IPS-18c (cell line): ENCODE results near the gene FMO3.

ENCODE experiments used
- H3K4me3 ChIP-seq: 2 replicates; pipeline ENCODE4 v1.7.0; 2013; ENCODE audit warnings: low read depth, mild to moderate bottlenecking, low read length, moderate library complexity; ENCODE audit not compliant: insufficient read depth
- H3K9me3 ChIP-seq: one replicate; pipeline ENCODE4 v1.6.1; 2013; ENCODE audit warnings: mild to moderate bottlenecking, low read length, moderate library complexity; ENCODE audit not compliant: control insufficient read depth, insufficient read depth

The FMO3 gene

DNA sequence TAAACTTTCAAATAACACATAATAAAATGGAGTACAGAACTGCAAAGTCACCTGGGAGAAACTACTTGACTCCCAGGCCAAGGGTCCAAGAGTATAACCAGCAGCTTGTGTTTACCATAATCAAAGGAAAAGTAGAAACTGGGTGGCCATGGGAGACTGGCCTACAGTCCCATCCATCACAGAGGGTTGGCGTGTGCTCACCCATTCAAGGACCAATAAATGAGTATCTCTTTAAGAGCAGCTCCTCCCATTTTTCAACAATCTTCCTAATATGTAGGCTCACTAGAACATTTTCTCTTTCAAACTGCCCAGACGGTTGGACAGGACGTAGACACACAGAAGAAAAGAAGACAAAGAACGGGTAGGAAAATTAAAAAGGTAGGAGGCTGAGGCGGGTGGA lies at the start of gene FMO3:
FMO3 (plus strand) TSS at position 302 of the 400 bp plus-strand sequence. CDS start 1,754 bp downstream, outside the sequence.
- Histone ChIP-seq H3K9me3 (no peaks in the 10 kb centered on the region), H3K4me3 (no peak within 1 kb of the TSS)

DNA sequence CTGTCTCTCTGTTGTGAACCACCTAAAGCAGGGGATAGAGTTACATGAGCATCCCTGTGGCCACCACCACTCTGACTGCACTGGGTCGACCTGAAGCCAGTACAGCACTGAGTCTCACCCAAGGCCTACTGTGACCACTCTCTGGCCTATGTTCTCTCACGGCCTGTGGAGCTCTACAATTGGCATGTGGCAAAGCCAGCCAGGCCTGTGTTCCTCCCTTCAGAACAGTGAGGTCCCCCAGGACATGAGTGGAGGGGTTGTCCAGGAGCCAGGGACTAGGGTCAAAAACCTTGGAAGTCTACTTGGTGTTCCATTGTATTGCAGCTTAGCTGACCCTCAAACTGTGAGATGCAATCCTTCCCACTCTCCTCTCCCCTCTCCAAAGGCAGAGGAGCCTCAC lies 42.7 kb upstream of the FMO3 start:
- H3K4me3 ChIP-seq: no peak overlapping the region
- no peaks in the 10 kb centered on the region for H3K9me3 ChIP-seq

DNA sequence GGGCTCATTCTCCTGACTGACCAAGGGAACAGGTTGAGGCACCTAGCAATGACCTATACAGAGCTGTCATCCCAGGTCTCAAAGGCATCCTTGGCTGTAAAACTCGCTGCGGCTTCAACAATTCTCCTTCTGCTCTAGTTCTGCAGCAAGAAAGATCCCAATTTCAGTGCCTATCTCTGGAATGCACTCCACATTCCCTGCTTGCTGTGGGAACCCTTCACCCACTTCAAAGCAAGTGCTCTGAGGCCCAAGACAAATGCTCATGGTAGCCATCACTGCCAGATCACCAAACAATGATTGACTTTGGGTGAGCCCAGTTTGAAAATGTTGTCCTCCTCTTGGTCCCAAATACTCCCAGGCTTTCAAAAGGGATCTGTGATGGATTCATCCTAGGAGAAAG lies 37.7 kb upstream of the FMO3 start:
- H3K4me3 ChIP-seq: no peak overlapping the region
- H3K9me3 ChIP-seq: no peaks in the 10 kb centered on the region

DNA sequence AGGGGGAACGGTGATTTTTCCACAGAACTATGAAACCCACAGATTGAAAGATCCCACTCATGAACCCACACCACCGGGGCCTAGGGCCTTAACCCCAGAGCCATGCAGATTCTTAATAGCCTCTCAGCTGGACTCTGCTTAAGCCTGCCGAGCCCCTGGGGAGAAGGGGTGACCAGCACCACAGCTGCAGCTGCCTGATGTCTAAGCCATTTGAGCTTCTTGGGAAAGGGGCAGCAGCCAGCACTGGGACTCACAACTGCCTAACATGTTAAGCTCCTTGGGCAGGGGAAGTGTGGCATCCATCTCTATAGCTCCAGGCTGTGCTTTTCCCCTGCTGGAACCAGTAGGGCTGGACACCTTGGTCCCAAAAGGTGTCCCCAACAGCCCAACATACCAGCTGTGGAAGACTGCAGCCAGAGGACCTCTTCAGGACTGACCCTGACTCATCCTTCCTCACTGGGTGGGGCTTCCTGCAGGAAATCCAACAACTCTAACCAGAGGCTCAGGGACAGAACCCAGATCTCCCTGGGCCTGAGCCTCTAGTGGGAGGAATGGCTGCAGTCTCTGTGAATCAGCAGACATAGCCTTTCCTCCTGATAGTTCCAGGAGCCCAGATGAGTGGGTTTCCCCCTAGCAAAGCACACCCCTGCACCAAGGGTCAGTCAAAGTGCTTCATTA lies 34.6 kb upstream of the FMO3 start:
- Histone ChIP-seq H3K4me3 (no peak overlapping the region), H3K9me3 (no peaks in the 10 kb centered on the region)

DNA sequence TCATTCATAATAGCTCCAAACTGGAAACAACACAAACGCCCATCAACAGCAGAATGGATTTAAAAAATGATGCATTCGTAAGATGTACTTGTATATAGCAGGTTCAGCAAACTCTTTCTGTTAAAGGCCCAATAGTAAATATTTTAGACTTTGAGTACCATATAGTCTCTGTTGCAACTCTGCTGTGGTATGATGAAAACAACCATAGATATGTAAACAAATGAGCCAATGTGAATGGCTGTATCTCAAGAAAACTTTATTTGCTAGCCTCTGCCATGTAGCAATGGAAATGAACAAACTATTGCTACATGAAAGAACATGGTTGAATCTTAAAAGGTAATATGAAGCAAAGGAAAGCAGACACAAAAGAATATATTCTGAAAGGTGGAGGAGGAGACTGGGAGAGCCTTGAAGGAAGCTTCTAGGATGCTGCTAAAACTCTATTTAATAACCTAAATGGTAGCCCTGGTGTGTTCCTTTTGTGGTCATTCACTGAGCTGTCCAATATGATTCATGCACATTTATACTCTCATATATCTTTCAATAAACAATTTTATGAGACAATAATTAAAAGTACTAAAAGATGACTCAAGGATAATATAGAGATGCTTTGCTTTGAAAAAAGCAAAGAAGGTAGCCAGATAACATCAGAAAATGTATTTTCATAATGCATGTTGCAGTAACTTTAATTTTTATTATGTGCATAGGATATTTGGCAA lies 29.1 kb upstream of the FMO3 start:
- Histone ChIP-seq H3K4me3 (no peak overlapping the region), H3K9me3 (no peaks in the 10 kb centered on the region)

DNA sequence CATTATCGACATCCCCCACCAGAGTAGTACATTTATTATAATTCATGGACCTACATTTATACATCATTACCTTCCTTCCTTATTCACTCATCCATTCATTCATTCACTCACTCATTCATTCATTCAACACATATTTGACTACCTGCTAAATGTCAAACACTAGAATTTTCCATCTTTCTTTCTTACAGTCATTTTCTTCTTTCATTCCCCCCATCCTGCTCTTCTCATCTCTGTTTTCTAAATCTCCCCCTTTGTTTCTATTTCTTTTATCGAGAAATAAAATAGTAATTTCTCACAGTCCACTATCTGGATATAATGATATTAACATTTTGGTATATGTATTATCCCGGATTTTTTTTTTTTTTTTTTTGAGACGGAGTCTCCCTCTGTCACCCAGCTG lies 27.8 kb upstream of the FMO3 start:
- H3K4me3 ChIP-seq: no peak overlapping the region
- H3K9me3 ChIP-seq: no peaks in the 10 kb centered on the region

DNA sequence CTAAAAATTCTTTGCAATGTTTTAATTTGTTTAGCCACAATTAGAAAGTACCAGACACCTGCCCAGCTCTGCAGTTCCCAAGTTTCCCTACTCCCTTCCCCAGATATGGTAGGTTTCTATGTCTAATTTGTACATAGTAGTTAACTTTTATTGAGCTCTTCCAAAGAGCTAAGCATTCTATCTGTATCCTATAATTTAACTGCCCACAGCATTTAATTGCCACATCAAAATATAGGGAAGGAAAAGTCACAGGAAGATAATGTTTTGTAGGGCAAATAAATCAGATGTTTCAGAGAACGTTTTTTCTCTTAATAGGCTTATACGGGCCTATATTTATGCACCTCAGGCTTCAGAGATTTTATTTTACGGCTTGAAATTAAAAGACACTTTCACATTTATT lies 15.7 kb upstream of the FMO3 start:
- no peak overlapping the region for H3K4me3 ChIP-seq
- H3K9me3 ChIP-seq: no peaks in the 10 kb centered on the region

DNA sequence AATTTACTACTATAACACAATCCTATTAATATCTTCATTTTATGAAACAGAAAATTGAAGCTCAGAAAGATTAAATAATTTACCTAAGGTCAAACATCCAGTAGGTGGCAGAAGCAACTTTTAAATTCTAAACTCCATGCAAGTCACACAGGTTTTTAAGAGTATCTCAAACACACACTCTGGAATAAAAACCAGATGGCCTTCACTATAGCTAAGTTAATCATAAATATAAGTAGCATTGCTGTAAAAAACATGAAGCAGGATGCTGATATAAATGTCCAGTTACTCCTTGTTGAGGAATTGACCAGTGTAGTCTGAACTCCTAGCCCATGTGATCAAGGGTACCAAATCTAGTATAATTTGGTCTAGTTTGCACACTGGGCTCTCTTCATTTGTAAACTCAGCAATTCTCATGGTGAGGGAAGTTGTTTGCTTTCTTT lies 9.4 kb upstream of the FMO3 start:
- no peaks in the 10 kb centered on the region for H3K9me3 ChIP-seq
- H3K4me3 ChIP-seq: no peak overlapping the region

DNA sequence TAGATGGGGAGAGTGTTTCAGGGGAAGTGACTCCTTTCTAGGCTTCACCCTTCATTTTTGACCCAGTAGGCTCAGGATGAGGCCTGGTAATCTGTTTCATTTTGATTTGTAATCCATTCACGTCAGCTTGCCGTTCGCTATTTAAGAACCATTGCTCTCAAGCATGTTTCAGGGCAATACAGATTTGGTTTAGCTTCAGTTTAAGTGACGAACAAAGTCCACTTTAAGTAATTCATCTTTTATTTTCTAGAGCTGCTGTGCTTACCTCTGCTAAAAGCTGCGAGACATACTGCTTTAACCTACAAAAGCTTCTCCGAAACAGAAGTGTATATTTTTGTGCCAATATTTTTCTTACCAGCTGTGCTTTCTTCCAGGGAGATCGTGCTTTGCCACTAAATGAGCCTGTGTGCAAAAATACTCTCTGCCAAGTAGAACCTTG lies 8.9 kb upstream of the FMO3 start:
- no peak overlapping the region for H3K4me3 ChIP-seq
- no peaks in the 10 kb centered on the region for H3K9me3 ChIP-seq

DNA sequence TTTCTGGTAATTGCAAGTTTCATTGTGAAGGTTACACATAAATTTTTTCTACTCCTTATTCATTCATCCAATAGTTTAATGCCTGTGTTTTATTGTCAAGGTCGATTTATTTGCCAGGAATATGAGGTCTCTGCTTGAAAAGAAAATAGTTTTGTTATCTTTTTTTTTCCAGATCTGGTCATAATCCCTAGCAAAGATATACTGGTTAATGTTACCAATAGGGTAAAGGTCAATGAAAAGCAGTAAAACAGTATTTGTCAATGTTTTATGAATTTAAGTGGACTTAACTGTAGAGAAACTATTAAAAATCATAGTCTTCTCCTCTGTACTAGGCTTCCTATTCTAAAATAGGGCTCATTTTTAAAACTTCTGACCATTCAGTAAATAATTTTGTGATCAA lies 8.1 kb upstream of the FMO3 start:
- no peaks in the 10 kb centered on the region for H3K9me3 ChIP-seq
- H3K4me3 ChIP-seq: no peak overlapping the region

DNA sequence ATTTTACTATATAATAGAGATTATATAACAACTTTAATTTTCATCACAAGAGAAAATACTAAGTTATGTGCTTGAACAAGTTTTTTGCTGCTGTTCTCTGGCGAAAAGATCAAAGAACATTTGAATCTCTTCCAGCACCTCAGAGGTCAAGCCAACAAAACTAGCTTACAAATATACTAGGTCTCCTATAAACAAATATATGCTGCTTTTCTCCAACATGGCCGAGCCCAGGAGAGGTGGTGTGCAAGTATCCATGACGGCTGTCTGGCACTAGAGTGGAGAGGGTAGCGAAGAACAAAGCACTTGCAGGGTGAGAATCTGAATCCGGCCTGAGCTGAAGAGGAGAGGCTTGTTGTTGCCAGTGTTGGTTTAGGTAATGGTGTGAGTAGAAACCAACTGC lies 7.5 kb upstream of the FMO3 start:
- H3K9me3 ChIP-seq: no peaks in the 10 kb centered on the region
- H3K4me3 ChIP-seq: no peak overlapping the region

DNA sequence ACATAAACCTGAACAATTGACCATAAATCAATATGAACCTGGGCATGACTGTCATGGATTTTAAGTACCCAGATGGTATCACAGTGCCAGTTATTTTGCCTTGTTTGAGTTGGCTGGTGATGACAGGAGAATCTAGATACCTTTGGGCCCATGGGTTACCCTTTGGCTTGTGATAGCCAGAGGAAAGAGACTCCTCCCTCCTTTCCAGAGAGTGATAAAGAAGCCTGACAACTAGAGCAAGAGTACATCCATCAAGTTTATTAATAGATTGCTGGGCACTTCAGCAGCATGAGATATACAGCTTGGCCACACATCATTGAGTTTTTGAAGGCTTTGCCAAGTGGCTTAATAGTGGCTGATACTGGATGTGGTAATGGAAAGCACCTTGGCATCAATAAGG lies 6.6 kb upstream of the FMO3 start:
- H3K9me3 ChIP-seq: no peaks in the 10 kb centered on the region
- no peak overlapping the region for H3K4me3 ChIP-seq

DNA sequence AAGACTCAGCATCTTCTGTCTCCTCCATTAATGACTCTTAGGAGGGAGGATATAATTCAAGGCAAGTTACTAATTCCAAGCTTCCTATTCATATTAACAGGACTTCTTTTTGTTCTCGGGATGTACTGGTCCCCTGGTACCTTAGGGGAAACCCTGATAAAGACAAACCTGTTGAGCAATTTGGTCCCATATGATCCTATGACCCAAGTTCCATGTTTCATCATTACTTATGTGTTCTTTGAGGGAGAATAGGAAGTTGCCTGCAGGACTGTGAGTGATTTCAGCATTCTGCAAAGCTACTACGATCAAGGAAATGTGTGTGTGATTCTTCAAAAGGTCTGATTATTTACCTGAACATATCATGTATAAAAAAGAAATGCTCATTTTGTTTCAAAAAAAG lies 5.8 kb upstream of the FMO3 start:
- Histone ChIP-seq H3K4me3 (no peak overlapping the region), H3K9me3 (no peaks in the 10 kb centered on the region)

DNA sequence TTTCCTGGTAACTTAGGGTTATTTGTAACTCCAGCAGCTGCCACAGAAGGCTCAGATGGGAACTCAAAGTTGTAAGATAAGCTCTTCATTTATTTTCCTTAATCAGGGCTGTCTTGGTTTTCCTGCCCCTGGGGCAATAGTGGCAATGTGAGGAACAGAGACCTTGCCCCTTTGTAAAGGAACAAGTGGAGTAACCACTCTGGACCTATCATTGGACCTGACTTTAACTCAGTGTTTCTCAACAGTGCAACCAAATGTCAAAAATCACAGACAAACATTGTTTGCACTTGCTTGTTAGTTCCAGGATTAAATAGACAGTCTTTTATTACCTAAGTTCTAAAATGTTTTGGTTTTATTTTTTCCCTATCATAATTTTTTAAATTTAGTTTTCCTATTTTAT lies 2.8 kb upstream of the FMO3 start:
- Histone ChIP-seq H3K9me3 (no peaks in the 10 kb centered on the region), H3K4me3 (no peak overlapping the region)

DNA sequence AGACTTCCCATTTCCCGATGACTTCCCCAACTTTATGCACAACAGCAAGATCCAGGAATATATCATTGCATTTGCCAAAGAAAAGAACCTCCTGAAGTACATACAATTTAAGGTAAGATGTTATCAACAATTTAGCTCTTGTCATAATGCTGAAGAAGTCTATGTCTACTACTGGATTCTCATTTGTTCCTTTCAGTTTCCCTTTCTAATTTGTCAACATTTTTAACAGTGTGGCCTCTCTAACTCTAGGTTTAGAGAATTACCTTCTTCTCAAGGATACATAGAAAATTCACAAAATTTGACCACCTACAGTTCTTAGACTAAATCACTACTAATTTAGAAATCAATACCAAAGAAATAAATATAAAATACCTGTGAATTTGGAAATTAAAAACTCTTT lies 13.2 kb downstream of the FMO3 start:
- Histone ChIP-seq H3K4me3 (no peak overlapping the region), H3K9me3 (no peaks in the 10 kb centered on the region)

DNA sequence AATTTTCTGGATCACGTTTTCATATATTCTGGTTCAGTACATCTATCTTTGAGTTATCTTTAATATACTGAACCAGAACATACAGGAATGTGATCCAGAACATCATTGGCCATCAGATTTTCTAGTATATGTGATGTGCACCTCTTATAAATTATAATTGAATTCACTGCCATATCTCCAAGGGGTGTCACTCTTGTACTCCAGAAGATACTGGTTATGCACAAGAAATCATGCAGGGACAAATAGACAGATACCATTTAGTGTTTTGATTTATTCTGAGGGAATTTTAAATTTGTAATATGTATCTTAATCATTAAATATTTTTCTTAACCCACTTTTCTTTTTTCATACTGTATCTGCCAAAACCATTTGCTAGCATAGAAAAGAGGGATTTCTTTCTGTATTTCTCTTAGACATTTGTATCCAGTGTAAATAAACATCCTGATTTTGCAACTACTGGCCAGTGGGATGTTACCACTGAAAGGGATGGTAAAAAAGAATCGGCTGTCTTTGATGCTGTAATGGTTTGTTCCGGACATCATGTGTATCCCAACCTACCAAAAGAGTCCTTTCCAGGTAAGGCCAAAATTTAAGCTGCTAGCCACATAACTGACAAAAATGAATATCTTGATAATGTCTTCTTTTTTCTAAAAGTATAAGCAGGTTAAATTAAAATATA lies 16.7 kb downstream of the FMO3 start:
- Histone ChIP-seq H3K4me3 (no peak overlapping the region), H3K9me3 (no peaks in the 10 kb centered on the region)

DNA sequence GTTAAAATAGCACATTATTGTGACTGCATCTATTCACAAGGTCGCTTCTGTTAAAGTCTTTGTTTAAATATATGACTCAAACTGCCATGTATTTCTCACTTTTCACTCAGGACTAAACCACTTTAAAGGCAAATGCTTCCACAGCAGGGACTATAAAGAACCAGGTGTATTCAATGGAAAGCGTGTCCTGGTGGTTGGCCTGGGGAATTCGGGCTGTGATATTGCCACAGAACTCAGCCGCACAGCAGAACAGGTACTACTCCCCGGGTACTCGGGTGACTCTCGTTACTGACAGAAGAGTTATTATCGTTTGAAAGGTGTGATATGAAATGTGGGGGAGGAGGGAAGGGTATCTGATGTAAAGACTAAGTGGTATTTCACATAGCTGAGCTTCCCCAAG lies 17.3 kb downstream of the FMO3 start:
- Histone ChIP-seq H3K9me3 (no peaks in the 10 kb centered on the region), H3K4me3 (no peak overlapping the region)

DNA sequence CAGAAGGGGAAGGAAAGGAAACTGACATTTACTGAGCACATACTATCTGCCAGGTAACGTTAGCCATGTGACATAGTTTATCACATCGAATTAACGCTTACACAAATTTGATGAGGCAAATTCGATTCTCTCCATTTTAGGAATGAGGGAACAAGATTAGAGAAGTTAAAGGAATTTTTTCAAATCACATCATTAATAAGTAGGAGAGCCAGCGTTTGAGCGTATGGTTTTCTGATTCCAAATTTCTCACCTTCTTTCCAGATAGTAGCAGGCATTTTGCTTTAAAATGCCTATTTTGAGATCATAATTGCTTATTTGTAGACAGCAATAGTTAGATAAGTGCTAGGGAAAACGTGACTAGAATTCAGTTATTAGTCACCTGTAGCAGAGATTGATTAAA lies 19.3 kb downstream of the FMO3 start:
- no peaks in the 10 kb centered on the region for H3K9me3 ChIP-seq
- H3K4me3 ChIP-seq: no peak overlapping the region
